D341Med (cell line): ENCODE results near the gene BRD3.

Source experiments
- DNase-seq: peaks from one replicate; pipeline ENCODE4 v3.0.0; 2012; ENCODE audit warnings: low spot score

BRD3 gene

DNA sequence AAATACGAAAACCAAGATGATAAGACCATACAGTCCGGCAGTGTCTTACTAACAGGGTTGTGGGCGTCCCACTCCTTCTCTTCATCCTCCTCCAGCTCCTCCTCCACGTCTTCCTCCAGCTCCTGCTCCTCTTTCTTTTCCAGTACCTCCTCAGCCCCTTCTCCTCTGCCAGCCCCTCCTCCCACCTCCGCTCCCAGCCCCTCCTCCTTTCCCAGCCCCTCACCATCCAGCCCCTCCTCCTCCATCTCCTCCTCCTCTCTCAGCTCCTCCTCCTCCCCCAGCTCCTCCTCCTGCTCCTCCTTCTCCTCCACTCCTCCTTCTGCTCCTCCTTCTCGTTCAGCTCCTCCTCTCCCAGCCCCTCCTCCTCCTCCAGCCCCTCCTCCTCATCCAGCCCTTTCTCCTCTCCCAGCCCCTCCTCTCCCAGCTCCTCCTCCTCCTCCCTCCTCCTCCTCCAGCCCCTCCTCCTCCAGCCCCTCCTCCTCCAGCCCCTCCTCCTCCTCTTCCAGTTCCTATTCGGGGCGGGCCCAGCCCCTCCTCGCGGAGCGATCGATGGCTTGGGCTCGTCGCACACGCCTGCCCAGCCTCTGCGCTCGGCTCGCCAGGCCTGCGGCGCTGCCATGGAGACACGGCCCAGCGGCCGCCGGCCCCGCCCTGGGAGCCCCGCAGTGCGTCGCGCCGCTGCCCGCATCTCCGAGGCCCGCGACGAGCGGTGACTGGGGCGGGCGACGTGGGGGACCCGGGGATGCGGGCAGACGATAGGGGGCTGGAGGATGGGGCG lies 42.8 kb downstream of the BRD3 start, which contains the start of gene BRD3OS:
Gene BRD3OS (plus strand): TSS at position 654 of the 778 bp plus-strand sequence. CDS start 1,267 bp downstream, outside the sequence.
- peak; percentile 95 for DNase-seq

DNA sequence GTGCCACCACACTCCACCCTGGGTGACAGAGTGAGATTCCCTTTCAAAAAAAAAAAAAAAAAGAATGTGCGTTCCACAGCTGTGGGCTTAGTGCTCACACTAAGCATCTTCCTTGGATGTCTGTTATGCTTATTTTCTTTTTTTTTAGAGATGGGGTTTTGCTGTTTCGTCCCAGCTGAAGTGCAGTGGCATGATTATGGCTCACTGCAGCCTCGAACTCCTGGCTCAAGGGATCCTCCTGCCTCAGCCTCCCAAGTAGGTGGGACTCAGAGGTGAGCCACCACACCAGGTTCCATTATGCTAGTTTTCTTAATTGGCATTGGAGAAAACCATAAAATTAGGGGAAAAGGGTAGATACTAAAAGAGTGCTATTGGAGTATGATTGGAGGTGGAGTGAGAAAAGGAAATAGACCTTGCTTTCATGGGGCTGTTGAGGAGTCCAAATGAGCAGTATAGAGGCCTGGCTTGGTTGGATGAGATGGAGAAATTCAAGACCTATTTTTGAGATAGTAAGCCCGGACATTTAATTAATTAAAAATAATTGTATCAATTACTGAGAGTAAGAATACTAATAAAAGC lies 43.5 kb downstream of the BRD3 start:
- no peak for DNase-seq

DNA sequence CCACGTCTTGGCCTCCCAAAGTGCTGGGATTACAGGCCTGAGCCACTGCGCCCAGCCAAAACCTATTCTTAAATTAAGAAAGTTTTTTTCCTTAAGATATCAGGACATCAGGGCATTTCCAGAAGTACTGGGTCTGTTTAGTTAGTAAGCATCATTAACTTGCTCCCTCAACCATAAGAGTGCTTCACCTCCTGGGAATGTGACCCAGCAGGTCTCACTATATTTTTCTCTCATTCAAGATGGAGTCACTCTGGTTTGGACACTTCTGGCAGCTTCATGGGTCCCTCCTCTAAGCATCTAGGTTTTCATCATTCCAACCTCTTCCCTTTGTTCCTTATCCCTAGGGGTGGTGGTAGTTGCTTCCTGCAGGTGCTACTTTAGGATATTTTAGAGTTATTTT lies 52.9 kb downstream of the BRD3 start:
- no peak for DNase-seq

DNA sequence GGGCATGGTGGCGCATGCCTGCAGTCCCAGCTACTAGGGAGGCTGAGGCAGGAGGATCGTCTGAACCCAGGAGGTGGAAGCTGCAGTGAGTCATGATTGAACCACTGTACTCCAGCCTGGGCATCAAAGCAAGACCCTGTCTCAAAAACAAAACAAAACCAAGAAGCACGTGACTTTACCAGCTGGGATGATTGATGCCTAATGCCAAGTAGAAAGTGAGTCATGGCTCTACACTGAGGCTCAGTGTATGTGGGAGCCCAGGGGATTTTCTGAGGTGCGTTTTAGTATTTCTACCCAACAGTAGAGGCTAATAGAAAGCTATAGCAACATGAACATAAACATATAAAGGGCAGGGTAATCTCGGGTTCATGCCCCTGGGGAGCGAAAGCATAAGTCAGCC lies 56.4 kb downstream of the BRD3 start:
- no peak for DNase-seq

DNA sequence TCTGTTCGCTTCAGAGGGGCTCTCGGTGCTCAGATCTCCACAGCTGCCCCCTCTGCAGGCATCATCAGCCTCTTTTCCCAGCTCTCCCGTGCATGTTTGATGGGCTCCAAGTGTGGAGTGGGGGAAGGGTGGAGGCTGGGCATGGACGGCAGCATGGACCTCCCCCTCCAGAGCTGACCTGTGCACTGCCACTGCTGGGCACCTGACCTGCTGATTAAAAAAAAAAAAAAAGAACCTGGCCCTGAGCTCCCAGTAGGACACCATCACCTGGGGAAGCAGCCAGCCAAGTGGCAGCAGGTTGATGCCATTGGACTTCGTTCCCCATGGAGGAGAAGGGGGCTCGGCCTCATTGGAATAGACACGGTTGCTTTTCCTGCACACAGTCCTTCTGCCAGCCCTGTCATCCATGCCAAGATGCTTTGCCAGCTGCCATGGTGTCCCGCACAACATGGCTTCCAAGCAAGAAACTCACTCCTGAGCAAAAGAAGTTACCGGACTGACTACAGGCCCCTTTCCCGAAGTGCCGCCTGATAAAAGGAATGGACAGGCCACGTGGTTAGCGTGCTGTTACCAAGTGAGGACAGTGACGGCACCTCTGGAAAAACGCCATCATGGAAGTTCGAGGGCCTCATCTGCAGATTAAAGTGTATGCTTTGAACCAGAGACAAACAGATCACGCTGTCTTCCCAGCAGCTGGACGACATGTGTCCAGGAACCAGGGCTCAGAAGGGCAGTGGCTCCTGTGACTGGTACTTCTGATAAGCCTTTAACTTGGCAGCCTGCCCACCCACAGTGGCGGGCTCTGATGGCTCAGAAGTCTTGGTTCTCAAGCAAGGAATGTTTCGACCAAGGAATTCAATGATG lies 57.3 kb downstream of the BRD3 start:
- DNase-seq: peak; percentile 15

DNA sequence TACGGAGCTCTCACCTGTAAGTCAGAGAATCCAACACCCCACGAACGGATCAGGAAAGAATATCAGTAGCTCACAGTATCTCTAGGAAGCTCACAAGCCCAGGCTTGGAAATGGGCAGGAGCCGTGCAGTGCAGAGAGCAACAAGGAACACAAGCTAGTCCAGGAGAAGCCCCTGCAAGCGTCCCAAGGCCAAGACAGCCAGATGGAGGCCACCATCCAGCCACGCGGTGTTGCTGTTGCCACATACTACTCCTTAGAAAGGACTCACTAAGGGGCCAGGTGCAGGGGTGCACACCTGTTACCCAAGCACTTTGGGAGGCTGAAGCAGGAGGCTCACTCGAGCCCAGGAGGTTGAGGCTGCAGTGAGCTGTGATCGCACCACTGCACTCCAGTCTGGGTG lies 60.3 kb downstream of the BRD3 start:
- DNase-seq: no peak

DNA sequence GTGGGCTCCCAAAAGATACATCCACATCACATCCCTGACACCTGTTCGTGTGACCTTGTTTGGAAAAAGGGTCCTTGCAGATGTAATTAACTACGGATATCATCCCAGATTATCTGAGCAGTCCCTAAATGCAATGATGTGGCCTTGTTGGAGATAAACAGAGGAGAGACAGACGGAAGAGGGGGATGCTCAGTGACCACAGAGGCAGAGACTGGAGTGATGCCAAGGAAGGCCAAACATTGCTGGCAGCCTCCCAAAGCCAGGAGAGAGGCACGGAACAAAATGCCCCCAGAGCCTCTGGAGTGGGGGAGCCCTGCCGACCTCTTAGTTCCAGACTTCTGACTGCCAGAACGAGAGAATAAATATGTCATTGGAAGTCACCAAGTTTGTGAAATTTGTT lies 60.7 kb downstream of the BRD3 start:
- DNase-seq: no peak

DNA sequence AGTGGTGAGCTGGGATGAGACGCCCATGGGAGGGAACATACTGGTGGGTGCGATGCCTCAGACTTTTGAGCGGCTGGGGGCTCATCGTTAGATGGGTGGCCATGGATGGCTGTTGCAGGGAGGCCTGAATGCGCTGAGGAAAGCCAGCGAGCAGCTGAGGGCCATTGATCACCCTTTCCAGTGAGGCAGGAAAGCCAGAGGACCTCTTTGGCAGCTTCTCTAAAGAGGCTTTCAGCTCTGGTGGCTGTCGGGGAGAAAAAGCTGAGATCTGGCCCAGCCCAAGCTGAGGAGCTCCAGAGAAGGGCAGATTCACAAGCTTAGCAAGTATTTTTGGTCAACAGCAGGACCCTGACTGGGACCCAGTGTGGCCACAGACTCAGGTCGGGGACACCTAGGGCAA lies 62.4 kb downstream of the BRD3 start:
- no peak for DNase-seq

DNA sequence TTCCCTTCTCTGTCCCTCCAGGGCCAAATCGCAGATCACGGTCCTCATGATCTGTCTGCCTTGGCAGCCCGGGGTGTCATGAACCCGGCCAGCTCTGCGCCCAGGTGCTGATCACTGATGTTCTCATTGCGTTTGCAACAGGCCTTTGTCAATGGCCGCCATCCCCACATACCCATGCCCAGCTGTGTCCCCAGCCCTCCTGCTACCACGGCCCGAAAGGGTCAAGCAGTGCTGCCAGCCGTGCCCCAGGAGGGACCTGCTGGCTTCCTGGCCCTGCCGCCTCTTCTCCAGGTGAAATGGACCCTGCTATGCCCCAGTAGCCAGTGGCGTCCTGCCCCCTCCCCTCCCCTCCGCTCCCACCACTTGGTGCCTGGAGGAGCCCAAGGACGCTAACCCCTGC lies 62.9 kb downstream of the BRD3 start:
- DNase-seq: no peak

DNA sequence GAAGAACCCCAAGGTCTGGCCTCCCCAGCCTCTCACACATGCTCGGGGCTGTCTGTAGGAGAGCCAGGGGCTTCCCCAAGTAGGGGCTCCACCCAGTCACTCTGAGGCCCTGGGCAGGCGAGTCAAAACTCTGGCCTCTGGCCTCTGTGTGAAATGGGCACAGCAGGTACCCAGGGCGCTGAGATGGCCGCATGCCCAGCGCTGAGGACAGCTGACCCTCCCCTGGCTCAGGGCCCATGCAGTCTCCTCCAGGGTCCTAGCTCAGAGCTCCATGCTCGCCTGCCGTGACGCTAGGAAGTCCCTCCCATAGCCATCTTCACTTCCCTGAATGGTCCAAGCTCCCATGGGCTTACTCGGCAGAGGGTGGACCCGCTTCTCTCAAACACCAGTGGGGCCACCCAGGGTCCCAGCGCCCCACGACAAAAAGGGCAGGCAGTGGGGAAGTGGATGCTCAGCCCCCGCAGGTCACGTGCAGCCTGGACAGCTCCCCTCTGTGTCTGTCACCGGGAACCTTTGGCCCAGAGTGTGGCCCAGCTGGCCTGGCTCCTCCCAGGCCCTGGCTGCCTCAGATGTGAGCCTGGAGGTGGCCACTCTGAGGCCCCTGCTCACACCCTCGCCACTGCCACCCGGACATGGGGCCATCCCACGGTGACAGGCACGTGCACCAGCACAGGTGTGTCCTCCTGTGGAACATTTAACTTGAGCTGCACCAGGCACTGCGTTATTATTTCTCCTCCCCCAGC lies 63.5 kb downstream of the BRD3 start:
- DNase-seq: no peak

DNA sequence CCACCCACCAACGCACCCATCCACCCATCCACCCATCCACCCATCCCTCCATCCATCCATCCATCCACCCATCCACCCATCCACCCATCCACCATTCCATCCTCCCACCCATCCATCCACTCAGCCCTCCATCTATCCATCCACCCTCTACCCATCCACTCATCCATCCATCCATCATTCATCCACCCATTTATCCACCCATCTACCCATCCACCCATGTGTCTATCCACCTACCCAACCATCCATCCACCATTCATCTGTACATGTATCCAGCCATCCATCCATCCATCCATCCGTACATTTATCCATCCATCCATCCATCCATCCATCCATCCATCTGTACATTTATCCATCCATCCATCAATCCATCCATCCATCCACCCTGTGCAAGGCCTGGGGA lies 64.6 kb downstream of the BRD3 start:
- no peak for DNase-seq

DNA sequence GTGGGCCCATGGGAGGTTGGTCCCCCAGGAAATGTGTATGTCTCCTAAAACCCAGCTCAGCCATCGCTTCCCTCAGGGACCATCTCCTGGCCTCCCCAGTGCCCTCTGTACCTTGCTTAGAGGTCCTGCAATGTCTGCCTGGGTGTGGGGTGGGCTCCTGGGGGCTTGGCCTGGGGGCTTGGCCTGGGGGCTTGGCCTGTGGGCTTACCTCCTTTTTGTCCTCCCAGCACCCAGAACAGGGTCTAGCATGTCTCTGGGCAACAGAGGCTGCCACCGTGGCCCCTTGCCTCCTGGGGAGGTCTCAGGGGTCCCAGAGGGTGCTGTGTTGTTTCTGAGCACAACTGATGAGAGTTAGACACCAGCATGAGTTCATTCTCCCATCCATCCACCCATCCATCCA lies 65.0 kb downstream of the BRD3 start:
- DNase-seq: no peak

DNA sequence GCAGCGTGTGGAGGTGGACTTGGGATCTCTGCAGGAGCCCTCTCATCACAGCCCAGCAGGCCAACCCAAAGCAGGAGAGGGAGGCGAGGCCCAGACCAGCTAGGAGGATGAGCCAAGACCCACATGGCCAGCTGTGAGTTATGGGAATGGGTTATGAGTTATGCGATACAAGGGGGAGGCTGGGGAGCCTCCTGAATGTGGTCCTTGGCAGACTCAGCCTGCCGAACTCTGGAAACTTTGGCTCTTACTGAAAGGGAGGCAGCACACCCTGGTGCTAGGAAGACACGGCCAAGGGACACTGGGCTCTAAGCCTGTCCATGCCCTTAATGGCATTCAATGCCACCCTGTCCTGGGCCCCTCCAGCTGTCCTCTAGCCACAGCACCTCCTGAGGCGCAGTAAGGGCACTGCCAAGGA lies 68.0 kb downstream of the BRD3 start:
- peak; percentile 14 for DNase-seq

DNA sequence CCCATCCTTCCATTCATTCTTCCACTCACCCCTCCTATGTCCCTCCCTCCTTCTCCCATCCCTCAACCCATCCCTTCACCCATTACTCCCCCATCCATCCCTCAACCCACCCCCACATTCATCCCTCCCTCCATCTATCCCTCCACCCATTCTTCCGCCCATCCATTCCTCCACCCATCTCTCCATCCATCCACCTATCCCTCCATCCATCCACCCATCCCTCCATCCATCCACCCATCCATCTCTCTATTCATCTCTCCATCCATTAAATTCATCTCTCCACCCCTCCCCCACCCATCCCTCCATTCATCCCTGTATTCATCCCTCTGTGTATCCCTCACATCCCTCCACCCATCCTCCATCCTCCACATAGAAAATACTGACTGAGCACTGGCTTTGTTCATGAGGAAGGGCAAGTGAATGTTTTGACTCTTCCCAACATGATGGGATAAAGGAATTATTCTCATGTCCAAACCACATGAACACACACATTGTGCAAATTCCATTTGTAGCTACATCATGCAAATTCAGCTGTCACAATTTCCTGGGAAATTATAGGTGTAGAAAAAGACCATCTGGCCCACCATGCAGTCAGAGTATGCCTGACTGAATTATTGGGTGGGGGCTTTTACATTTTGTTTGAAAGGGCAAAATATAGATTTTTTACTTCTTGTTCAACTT lies 68.8 kb downstream of the BRD3 start:
- DNase-seq: no peak

DNA sequence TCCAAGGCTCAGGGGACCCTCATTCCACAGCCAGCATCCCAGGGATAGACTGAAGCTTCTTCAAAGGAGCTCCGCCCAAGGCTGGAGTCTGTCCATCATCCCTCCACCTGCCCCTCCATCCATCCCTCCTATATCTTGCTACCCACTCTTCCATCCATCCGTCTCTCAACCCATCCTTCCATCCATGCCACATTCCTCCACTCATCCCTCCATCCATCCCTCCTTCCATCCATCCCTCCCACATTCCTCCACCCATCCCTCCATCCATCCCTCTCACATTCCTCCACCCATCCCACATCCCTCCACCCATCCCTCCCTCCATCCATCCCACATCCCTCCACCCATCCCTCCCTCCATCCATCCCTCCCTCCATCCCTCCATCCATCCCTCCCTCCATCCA lies 70.2 kb downstream of the BRD3 start:
- DNase-seq: peak; percentile 10

DNA sequence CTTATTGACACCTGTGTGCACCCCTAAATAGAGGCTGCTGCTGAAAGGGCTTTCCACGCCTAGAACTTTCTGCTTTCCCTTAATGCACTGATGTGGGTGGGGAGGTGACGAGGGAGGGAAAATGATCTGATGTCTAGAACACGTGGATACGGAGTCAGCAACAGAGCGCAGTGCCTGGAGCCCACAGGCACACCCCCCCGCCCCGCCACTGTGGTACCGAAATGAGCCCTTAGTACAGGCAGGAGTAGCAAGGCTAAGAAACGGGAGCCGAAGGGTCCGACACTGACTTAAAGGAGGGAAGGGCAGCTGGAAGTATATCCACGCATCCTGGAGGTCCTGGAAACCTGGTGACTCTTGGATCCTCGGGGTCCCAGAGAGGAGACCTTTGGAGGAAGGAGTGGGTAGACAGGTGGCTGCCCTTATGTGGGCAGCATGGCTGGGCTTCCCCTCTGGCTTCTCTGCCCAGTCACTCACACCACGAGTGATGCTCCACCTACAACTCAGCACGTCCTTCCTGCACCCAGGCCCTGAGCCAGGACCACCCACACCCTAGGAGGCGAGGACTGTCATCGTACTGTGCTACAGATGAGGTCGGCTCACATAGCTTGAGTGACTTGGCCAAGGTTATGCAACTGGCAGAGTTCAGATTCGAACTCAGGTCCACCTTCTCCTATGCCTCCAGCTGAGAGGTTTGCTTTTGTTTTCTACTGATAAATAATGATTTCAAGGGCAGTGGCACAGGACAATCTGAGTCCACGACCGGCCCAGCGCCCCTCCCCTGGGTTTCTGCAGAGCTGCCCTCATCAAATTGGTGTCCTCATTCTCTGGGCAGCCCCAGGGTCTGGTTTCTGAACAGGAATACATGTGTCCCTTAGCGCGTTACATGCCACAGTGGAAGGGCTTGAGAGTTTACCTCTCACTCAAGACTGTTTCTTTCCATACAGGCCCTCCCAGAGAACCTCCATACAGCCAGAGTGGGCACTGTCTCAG lies 71.0 kb downstream of the BRD3 start:
- peak; percentile 10 for DNase-seq

DNA sequence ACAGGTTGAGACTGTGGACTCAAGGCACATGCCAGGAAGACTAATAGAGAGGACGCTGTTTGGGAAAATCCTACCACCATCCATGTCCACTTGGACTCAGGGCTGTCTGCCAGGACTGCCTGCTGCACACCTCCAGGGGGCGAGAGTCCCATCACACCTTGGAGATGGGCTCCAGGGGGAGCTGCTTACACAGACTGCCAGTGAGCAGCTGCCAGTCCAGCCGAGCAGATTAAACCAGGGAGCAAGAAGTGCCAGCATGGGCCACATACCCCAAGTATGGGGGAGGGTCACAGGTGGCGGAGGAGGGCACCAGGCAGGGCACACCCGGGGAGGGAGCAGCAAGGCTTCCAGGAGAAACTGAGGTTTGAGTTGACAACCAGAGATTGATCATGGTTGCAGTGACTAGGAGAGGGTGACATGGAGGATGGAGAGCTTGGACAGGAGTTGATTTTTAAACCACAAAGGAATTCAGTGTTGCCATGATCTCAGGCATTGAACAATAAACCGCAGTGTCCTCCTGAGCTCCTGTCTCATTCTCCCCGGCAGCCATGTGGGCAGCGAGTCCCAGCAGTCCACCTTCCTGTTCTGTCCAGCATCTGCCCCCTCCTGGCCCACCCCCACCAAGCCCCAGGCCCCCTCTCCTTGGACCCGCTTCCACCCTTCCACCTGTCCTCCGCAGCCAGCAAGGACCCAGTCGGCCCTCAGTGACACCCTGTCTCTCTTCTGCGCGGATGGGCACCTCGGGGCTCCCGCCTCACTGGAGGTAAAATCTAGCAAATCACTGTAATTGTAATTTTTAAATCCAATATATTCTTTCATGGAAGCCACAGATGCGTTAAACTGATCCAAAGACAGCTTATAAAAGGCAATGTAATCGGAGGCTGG lies 72.6 kb downstream of the BRD3 start:
- DNase-seq: peak; percentile 70

DNA sequence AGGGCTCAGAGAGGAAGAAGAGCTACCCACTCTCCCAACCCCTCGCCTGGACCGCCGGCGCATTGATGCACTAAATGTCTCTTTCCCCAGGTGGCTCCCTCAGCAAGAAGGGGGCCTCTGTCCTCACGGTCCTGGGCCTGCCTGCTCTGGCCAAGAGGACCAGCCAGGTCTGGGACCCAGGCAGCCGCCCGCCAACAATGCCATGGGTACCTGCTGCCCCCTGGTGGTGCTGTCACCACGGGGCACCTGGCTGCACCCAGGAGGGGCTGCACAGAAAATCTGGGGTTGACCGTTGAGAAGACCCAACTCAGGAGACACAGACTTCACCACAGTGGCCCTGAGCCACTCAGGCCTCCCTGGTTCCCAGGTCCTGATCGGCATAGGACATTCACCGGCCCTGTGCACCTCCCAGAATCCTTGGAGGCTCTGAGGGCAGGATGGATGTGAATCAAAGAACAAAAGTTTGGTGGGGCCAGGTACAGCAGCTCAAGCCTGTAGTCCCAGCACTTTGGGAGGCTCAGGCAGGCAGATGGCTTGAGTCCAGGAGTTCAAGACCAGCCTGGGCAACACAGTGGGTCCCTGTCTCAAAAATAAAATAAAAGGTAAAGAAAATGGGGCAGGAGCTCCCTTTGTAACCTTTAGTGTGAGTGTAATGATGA lies 73.3 kb downstream of the BRD3 start:
- peak; percentile 88 for DNase-seq
